Prostate gland (tissue), 2 donors: ENCODE measurements around the gene THBS2.

Experiments used
- CTCF ChIP-seq, 4 experiments: fragments of 200-600 bp in 2 of 4; fragments of 450-650 bp in 2 of 4; sonication (generic) in 2 of 4; IDR thresholded peaks; 1 replicate in 3 of 4; 2 replicates in 1 of 4; pipeline ENCODE4 v1.5.1; 2016 to 2019; ENCODE audit warnings: antibody characterized with exemption in 4 of 4, mild to moderate bottlenecking in 2 of 4, moderate library complexity in 2 of 4
- POLR2AphosphoS5 ChIP-seq: sonication (generic); formaldehyde crosslinking; IDR thresholded peaks from one replicate; pipeline ENCODE4 v1.6.1; 2017; ENCODE audit warnings: antibody characterized with exemption

GRCh38 chr6:169293196-169293595 is 39.5 kb upstream of the THBS2 start:
- TF ChIP-seq POLR2AphosphoS5 (no peak), CTCF (IDR thresholded peaks at IDR 0.05) (no peak)
